HepG2 (cell line): ENCODE results near the gene FNDC3A. TPM values are rescaled to one million over a fixed set of nuclear protein-coding genes. Genes with fewer than 3 reads are reported as not detected.
A peak's percentile ranks its signal among the peaks of the same experiment; 100 is the strongest.

ENCODE experiments used
- ATAC-seq: fragments of 200-7000 bp; cut with Tn5 transposase; 3 replicates; pipeline ENCODE4 v1.9.1; 2020; ENCODE audit warnings: mild to moderate bottlenecking, moderate library complexity
- BruUV-seq: library from RNA; stranded (reverse); fragments of 400-500 nt; replicated peaks from 2 replicates; lab custom pipeline; 2021; lab: Mats Ljungman, UMichigan
- CTCF ChIA-PET: fragments of 300-600 bp; formaldehyde crosslinking; extraction: SDS; loops from one replicate; lab custom pipeline; 2021; ENCODE audit warnings: low total read pairs, inconsistent platforms, low intra/inter-chr PET ratio; lab: Yijun Ruan, JAX
- POLR2A ChIA-PET: fragments of 350-600 bp; sonication (Branson Sonifier 250); formaldehyde crosslinking; loops from one replicate; lab custom pipeline; 2020; ENCODE audit warnings: antibody characterized with exemption, inconsistent platforms; lab: Yijun Ruan, JAX
- DNase-seq: peaks from one replicate; pipeline ENCODE4 v3.0.0-alpha.2; 2015; ENCODE audit warnings: low spot score
- FAIRE-seq: peaks from 3 replicates; lab custom pipeline; 2011; peaks lifted over from hg19 to GRCh38; lab: Jason Lieb, UNC
- H2AFZ ChIP-seq: one replicate; pipeline ENCODE4 v1.6.1; 2011; ENCODE audit warnings: low read length, inconsistent platforms
- H3K27ac ChIP-seq: fragments of 300-600 bp; 3 replicates; pipeline ENCODE4 v1.8.0; 2011; ENCODE audit warnings: mixed run types, mild to moderate bottlenecking, mixed read lengths, low read length, inconsistent platforms; ENCODE audit not compliant: insufficient read depth; ENCODE audit errors: extremely low read length
- H3K27me3 ChIP-seq, 2 experiments: fragments of 200-600 bp in 1 of 2; 2 replicates in 1 of 2; 3 replicates in 1 of 2; pipeline versions ENCODE4 v1.6.0 to v1.8.0; 2011; ENCODE audit warnings: low read length in 2 of 2, mild to moderate bottlenecking in 2 of 2, moderate library complexity in 2 of 2, inconsistent platforms in 1 of 2; ENCODE audit not compliant: insufficient read depth in 2 of 2, control insufficient read depth in 1 of 2
- H3K36me3 ChIP-seq, 2 experiments: fragments of 200-600 bp in 1 of 2; replicated peaks in 1 of 2; 2 replicates in 1 of 2; 3 replicates in 1 of 2; pipeline versions ENCODE4 v1.5.1 to v1.8.0; 2011; ENCODE audit warnings: low read length in 2 of 2, inconsistent platforms in 1 of 2; ENCODE audit not compliant: insufficient read depth in 2 of 2, control insufficient read depth in 1 of 2
- H3K4me1 ChIP-seq: 2 replicates; pipeline ENCODE4 v1.5.1; 2012; ENCODE audit warnings: low read length, inconsistent platforms; ENCODE audit not compliant: insufficient read depth
- H3K4me2 ChIP-seq: 2 replicates; pipeline ENCODE4 v1.6.0; 2011; ENCODE audit warnings: low read depth, low read length, inconsistent platforms
- H3K4me3 ChIP-seq, 3 experiments: fragments of 200-600 bp in 1 of 3; sonication (generic), shearing (Covaris generic) in 1 of 3; replicated peaks in 1 of 3; 2 replicates each; pipeline ENCODE4 v1.5.1; 2011 to 2016; ENCODE audit warnings: low read length in 3 of 3, inconsistent platforms in 2 of 3, low read depth in 2 of 3, mild to moderate bottlenecking in 2 of 3, control low read depth in 1 of 3, mixed read lengths in 1 of 3; ENCODE audit not compliant: insufficient read depth in 1 of 3
- H3K79me2 ChIP-seq: one replicate; pipeline ENCODE4 v1.6.1; 2011; ENCODE audit warnings: low read length, inconsistent platforms; ENCODE audit not compliant: insufficient read depth
- H3K9ac ChIP-seq: 2 replicates; pipeline ENCODE4 v1.6.0; 2011; ENCODE audit warnings: mild to moderate bottlenecking, low read depth, low read length, inconsistent platforms; ENCODE audit not compliant: insufficient read depth
- H3K9me3 ChIP-seq: 2 replicates; pipeline ENCODE4 v1.5.1; 2012; ENCODE audit warnings: mild to moderate bottlenecking, low read length
- H4K20me1 ChIP-seq: 2 replicates; pipeline ENCODE4 v1.6.0; 2011; ENCODE audit warnings: inconsistent platforms, mild to moderate bottlenecking, low read length, moderate library complexity; ENCODE audit not compliant: insufficient read depth
- ATF7-NPFF ChIP-seq: sonication (generic); formaldehyde crosslinking; IDR thresholded peaks from 2 replicates; pipeline ENCODE4 v1.8.1; 2023; ENCODE audit warnings: mild to moderate bottlenecking, low read depth, missing genetic modification reagents, moderate library complexity
- CREB1 ChIP-seq, 2 experiments: fragments of 450-650 bp in 1 of 2; IDR thresholded peaks; 2 replicates each; pipeline ENCODE4 v1.6.1; 2016 to 2017; ENCODE audit warnings: control low read depth in 1 of 2, mild to moderate bottlenecking in 1 of 2, missing compliant biosample characterization in 1 of 2, missing genetic modification characterization in 1 of 2
- DMAP1 ChIP-seq: IDR thresholded peaks from 2 replicates; pipeline ENCODE4 v1.6.1; 2016
- KLF6 ChIP-seq: IDR thresholded peaks from 2 replicates; pipeline ENCODE4 v1.8.0; 2016; ENCODE audit warnings: missing biosample characterization, missing genetic modification reagents
- SMAD3 ChIP-seq: sonication (generic); formaldehyde crosslinking; IDR thresholded peaks from 2 replicates; pipeline ENCODE4 v1.4.0; 2020; ENCODE audit warnings: missing genetic modification reagents
- ZNF281 ChIP-seq: sonication (generic); formaldehyde crosslinking; IDR thresholded peaks from 2 replicates; pipeline ENCODE4 v1.4.0; 2020; ENCODE audit warnings: missing genetic modification reagents, borderline replicate concordance
- ZNF44 ChIP-seq: sonication (generic); formaldehyde crosslinking; IDR thresholded peaks from 2 replicates; pipeline ENCODE4 v1.5.1; 2020; ENCODE audit warnings: mild to moderate bottlenecking, missing genetic modification reagents
- ZNF670 ChIP-seq: sonication (generic); formaldehyde crosslinking; IDR thresholded peaks from 2 replicates; pipeline ENCODE4 v1.8.0; 2022; ENCODE audit warnings: mild to moderate bottlenecking, missing genetic modification reagents, borderline replicate concordance
- whole genome bisulfite sequencing: methylation state at CpG from one replicate; pipeline ENCODE4 v1.1.6; 2017; ENCODE audit warnings: low lambda C conversion rate; 5-methylcytosine and 5-hydroxymethylcytosine counted together
- in situ Hi-C: cut with HindIII; loops from 2 replicates; pipeline ENCODE4 v1.10.0; 2017; ENCODE audit warnings: low pct_unique_long_range_greater_than_20kb; ENCODE audit not compliant: extremely low pct_ligation_motif_present
- intact Hi-C: fragments of 100-400 bp; cut with micrococcal nuclease; formaldehyde crosslinking; loops from one replicate; pipeline ENCODE4 v1.10.0; 2022; ENCODE audit not compliant: unreplicated experiment
- polyA plus RNA-seq, 8 experiments: library from polyadenylated mRNA; depleted of rRNA in 3 of 8; stranded (reverse) in 7 of 8; unstranded in 1 of 8; fragments of >200 nt; fragmentation: Illumina TruSeq in 4 of 8; extraction: Trizol in 4 of 8; gene quantifications; 2 replicates each; pipeline versions ENCODE4 v1.2.1 to v1.2.3, GENCODE V29; 2011 to 2016; ENCODE audit warnings: low read depth in 4 of 8, missing spikeins in 1 of 8, mixed read lengths in 1 of 8; ENCODE audit not compliant: insufficient read depth in 1 of 8
- total RNA-seq, 5 experiments: library from RNA; depleted of rRNA; stranded (reverse); fragments of >200 nt; fragmentation: Illumina TruSeq; extraction: Trizol; gene quantifications; 2 replicates each; pipeline ENCODE4 v1.2.3, GENCODE V29; 2016; ENCODE audit warnings: low read depth in 1 of 5

The FNDC3A gene
- total and polyA plus RNA-seq, 2 of the 13 experiments (the other 11 are each of a cell fraction or from before 2014, with no cell fraction given) = 36.7 to 39.3 TPM

GRCh38 chr13:49213997-49214916, 238.5 kb downstream of the FNDC3A start:
- FAIRE-seq (peak; percentile 4), ATAC-seq (peak; percentile 58), DNase-seq (no peak)
- Histone ChIP-seq H3K4me3 (peak overlapping the region in 2 of 3 experiments; percentile 23 to 24; a peak in 3 of 6 replicates), H3K4me1 (peaks cover 25% of the 10 kb centered on the region), H3K27me3 (no peaks in the 10 kb centered on the region), H3K9me3 (no peaks in the 10 kb centered on the region), H4K20me1 (no peaks in the 10 kb centered on the region), H3K9ac (peak overlapping the region; percentile 19; the same call in 1 of the 2 replicates), H2AFZ (peak overlapping the region; percentile 8), H3K27ac (peak overlapping the region; percentile 62), H3K4me2 (peak overlapping the region; percentile 81), H3K79me2 (no peaks in the 10 kb centered on the region), H3K36me3 (no peaks in the 10 kb centered on the region)
- ChIA-PET POLR2A (interaction anchor here (0.7 to 2.2 kb wide), 11 partner anchors 11 to 579 kb away, joined by 3 to 22 read pairs (median 3); partner anchors contain the start of gene CDADC1), CTCF (no interaction called here)
- intact Hi-C loops (no loop called here), in situ Hi-C loops (no loop called here)
- TF ChIP-seq ZNF670 (CRISPR knock-in tag) (peak; percentile 63; the same call in 1 of the 2 replicates), ZNF44 (CRISPR knock-in tag) (peak; percentile 28; the same call in 1 of the 2 replicates), KLF6 (CRISPR knock-in tag) (no peak), SMAD3 (CRISPR knock-in tag) (no peak), DMAP1 (CRISPR knock-in tag) (0 out of 2 replicates have a peak, but pooled peaks have one; percentile 44), ATF7-NPFF (0 out of 2 replicates have a peak, but pooled peaks have one; percentile 21), ZNF281 (CRISPR knock-in tag) (0 out of 2 replicates have a peak, but pooled peaks have one; percentile 6), CREB1 (IDR thresholded peaks at IDR 0.05) (no peak), CREB1 (CRISPR knock-in tag; IDR thresholded peaks at IDR 0.05) (0 out of 2 replicates have a peak, but pooled peaks have one; percentile 25)
- 60% methylated on average over 6 of the region's 6 CpGs for WGBS
- no TSS peak for BruUV-seq
